Measurements from ENCODE around the gene ERVFRD-1. TPM values are rescaled to one million over a fixed set of nuclear protein-coding genes. Genes with fewer than 3 reads are reported as not detected.
A peak's percentile ranks its signal among the peaks of the same experiment; 100 is the strongest.
"Not testable (repeated sequence)": the region's sequence is repeated elsewhere in the genome, so short reads cannot be mapped to it uniquely, and the experiment has no call there.

ERVFRD-1 gene
- total RNA-seq, 2 donors from 2014 or later: not detected

GRCh38 chr6:11092668-11093375 lies 18.7 kb downstream of the ERVFRD-1 start:
- H3K4me1 Mint-ChIP-seq: peaks cover 17% of the 10 kb centered on the region
- peak overlapping the region; percentile 95 for H3K4me3 Mint-ChIP-seq
- peak overlapping the region; percentile 97 for H3K27ac Mint-ChIP-seq
- no peaks in the 10 kb centered on the region for H3K9me3 ChIP-seq (ENCODE audit: control insufficient read depth, low read length, poor library complexity, severe bottlenecking)
- H3K27me3 Mint-ChIP-seq: peaks cover 12% of the 10 kb centered on the region
- ATAC-seq (peak; percentile 21), DNase-seq (no peak)
- no peaks in the 10 kb centered on the region for H3K36me3 Mint-ChIP-seq (ENCODE audit: low read depth)

GRCh38 chr6:11091141-11091540 lies 20.4 kb downstream of the ERVFRD-1 start:
- ATAC-seq; H3K36me3 Mint-ChIP-seq (ENCODE audit: low read depth); DNase-seq; H3K27ac Mint-ChIP-seq; H3K9me3 ChIP-seq (ENCODE audit: control insufficient read depth, low read length, poor library complexity, severe bottlenecking); H3K4me3 Mint-ChIP-seq: not testable (repeated sequence)
- H3K4me1 Mint-ChIP-seq: peaks cover 14% of the 10 kb centered on the region
- H3K27me3 Mint-ChIP-seq: peaks cover 12% of the 10 kb centered on the region

- Mint-ChIP-seq H3K36me3 (ENCODE audit: low read depth) (no peaks in the 10 kb centered on the region), H3K4me1 (peaks cover 7% of the 10 kb centered on the region)
- no peak for DNase-seq
Measured at GRCh38 chr6:11089695-11090094, 21.8 kb downstream of the ERVFRD-1 start.

GRCh38 chr6:11087141-11087812 lies 24.2 kb downstream of the ERVFRD-1 start:
- H3K9me3 ChIP-seq (ENCODE audit: control insufficient read depth, low read length, poor library complexity, severe bottlenecking); H3K4me1 Mint-ChIP-seq; H3K4me3 Mint-ChIP-seq; H3K36me3 Mint-ChIP-seq (ENCODE audit: low read depth); DNase-seq; H3K27ac Mint-ChIP-seq; ATAC-seq: not testable (repeated sequence)
- H3K27me3 Mint-ChIP-seq: peaks cover 28% of the 10 kb centered on the region

More at GRCh38 chr6:11089695-11090094, 21.8 kb downstream of the ERVFRD-1 start:
- H3K27me3 Mint-ChIP-seq: peaks cover 13% of the 10 kb centered on the region
- no peak overlapping the region for H3K4me3 Mint-ChIP-seq
- H3K27ac Mint-ChIP-seq: no peak overlapping the region
- ATAC-seq: no peak
- no peaks in the 10 kb centered on the region for H3K9me3 ChIP-seq (ENCODE audit: control insufficient read depth, low read length, poor library complexity, severe bottlenecking)

- H3K27me3 Mint-ChIP-seq: peaks cover 28% of the 10 kb centered on the region
- peaks cover 3% of the 10 kb centered on the region for H3K36me3 Mint-ChIP-seq (ENCODE audit: low read depth)
- no peak for ATAC-seq
- H3K4me3 Mint-ChIP-seq: no peak overlapping the region
- DNase-seq: no peak
- H3K27ac Mint-ChIP-seq: no peak overlapping the region
- H3K4me1 Mint-ChIP-seq: no peaks in the 10 kb centered on the region
- no peaks in the 10 kb centered on the region for H3K9me3 ChIP-seq (ENCODE audit: control insufficient read depth, low read length, poor library complexity, severe bottlenecking)
Measured at GRCh38 chr6:11085758-11086435, 25.6 kb downstream of the ERVFRD-1 start.

GRCh38 chr6:11083956-11084355 lies 27.6 kb downstream of the ERVFRD-1 start:
- Mint-ChIP-seq H3K4me1 (no peaks in the 10 kb centered on the region), H3K27ac (no peak overlapping the region), H3K36me3 (ENCODE audit: low read depth) (peaks cover 3% of the 10 kb centered on the region), H3K27me3 (peaks cover 31% of the 10 kb centered on the region), H3K4me3 (no peak overlapping the region)
- no peaks in the 10 kb centered on the region for H3K9me3 ChIP-seq (ENCODE audit: control insufficient read depth, low read length, poor library complexity, severe bottlenecking)
- ATAC-seq: no peak
- DNase-seq: no peak

- DNase-seq (no peak), ATAC-seq (no peak)
- Mint-ChIP-seq H3K4me1 (no peaks in the 10 kb centered on the region), H3K36me3 (ENCODE audit: low read depth) (peaks cover 3% of the 10 kb centered on the region), H3K27me3 (peaks cover 27% of the 10 kb centered on the region), H3K27ac (no peak overlapping the region), H3K4me3 (no peak overlapping the region)
- H3K9me3 ChIP-seq (ENCODE audit: control insufficient read depth, low read length, poor library complexity, severe bottlenecking): no peaks in the 10 kb centered on the region
Measured at GRCh38 chr6:11083491-11083890, 28.0 kb downstream of the ERVFRD-1 start.

- H3K9me3 ChIP-seq (ENCODE audit: control insufficient read depth, low read length, poor library complexity, severe bottlenecking): no peaks in the 10 kb centered on the region
- Mint-ChIP-seq H3K4me1 (no peaks in the 10 kb centered on the region), H3K4me3 (no peak overlapping the region), H3K27ac (no peak overlapping the region), H3K36me3 (ENCODE audit: low read depth) (peaks cover 3% of the 10 kb centered on the region), H3K27me3 (peaks cover 21% of the 10 kb centered on the region)
- DNase-seq: no peak
- no peak for ATAC-seq
Measured at GRCh38 chr6:11080296-11080695, 31.2 kb downstream of the ERVFRD-1 start.

GRCh38 chr6:11078266-11078665 lies 33.3 kb downstream of the ERVFRD-1 start:
- H3K27ac Mint-ChIP-seq: no peak overlapping the region
- DNase-seq: no peak
- H3K4me3 Mint-ChIP-seq: no peak overlapping the region
- H3K27me3 Mint-ChIP-seq: peaks cover 12% of the 10 kb centered on the region
- no peaks in the 10 kb centered on the region for H3K9me3 ChIP-seq (ENCODE audit: control insufficient read depth, low read length, poor library complexity, severe bottlenecking)
- no peak for ATAC-seq
- no peaks in the 10 kb centered on the region for H3K36me3 Mint-ChIP-seq (ENCODE audit: low read depth)
- no peaks in the 10 kb centered on the region for H3K4me1 Mint-ChIP-seq

- ATAC-seq (no peak), DNase-seq (no peak)
- Mint-ChIP-seq H3K4me1 (no peaks in the 10 kb centered on the region), H3K27me3 (peaks cover 20% of the 10 kb centered on the region), H3K27ac (no peak overlapping the region), H3K36me3 (ENCODE audit: low read depth) (no peaks in the 10 kb centered on the region), H3K4me3 (no peak overlapping the region)
- H3K9me3 ChIP-seq (ENCODE audit: control insufficient read depth, low read length, poor library complexity, severe bottlenecking): no peaks in the 10 kb centered on the region
Measured at GRCh38 chr6:11076540-11076939, 35.0 kb downstream of the ERVFRD-1 start.

- no peaks in the 10 kb centered on the region for H3K9me3 ChIP-seq (ENCODE audit: control insufficient read depth, low read length, poor library complexity, severe bottlenecking)
- no peak for ATAC-seq
- DNase-seq: no peak
- Mint-ChIP-seq H3K27ac (peak overlapping the region; percentile 9), H3K36me3 (ENCODE audit: low read depth) (no peaks in the 10 kb centered on the region), H3K4me1 (no peaks in the 10 kb centered on the region), H3K4me3 (no peak overlapping the region), H3K27me3 (peaks cover 41% of the 10 kb centered on the region)
Measured at GRCh38 chr6:11072101-11072500, 39.4 kb downstream of the ERVFRD-1 start.

GRCh38 chr6:11069760-11070159 lies 41.8 kb downstream of the ERVFRD-1 start:
- DNase-seq: no peak
- no peak for ATAC-seq
- Mint-ChIP-seq H3K36me3 (ENCODE audit: low read depth) (no peaks in the 10 kb centered on the region), H3K27me3 (peaks cover 47% of the 10 kb centered on the region), H3K4me3 (no peak overlapping the region), H3K4me1 (peaks cover 2% of the 10 kb centered on the region), H3K27ac (no peak overlapping the region)
- H3K9me3 ChIP-seq (ENCODE audit: control insufficient read depth, low read length, poor library complexity, severe bottlenecking): no peaks in the 10 kb centered on the region

GRCh38 chr6:11067348-11067747 lies 44.2 kb downstream of the ERVFRD-1 start:
- Mint-ChIP-seq H3K4me3 (no peak overlapping the region), H3K27me3 (peaks cover 49% of the 10 kb centered on the region), H3K4me1 (peaks cover 2% of the 10 kb centered on the region), H3K36me3 (ENCODE audit: low read depth) (no peaks in the 10 kb centered on the region), H3K27ac (no peak overlapping the region)
- ATAC-seq (no peak), DNase-seq (no peak)
- no peaks in the 10 kb centered on the region for H3K9me3 ChIP-seq (ENCODE audit: control insufficient read depth, low read length, poor library complexity, severe bottlenecking)

Measured in T-helper 17 cell (primary cell).